AG04450 (cell line): Measurements from ENCODE around the gene IMPDH2. TPM values are rescaled to one million over a fixed set of nuclear protein-coding genes. Genes with fewer than 3 reads are reported as not detected.

Experiments
- CTCF ChIA-PET: fragments of 300-600, 350-600 bp; formaldehyde crosslinking; extraction: SDS; loops from one replicate; lab custom pipeline; 2022; ENCODE audit warnings: antibody characterized with exemption, inconsistent platforms; lab: Charles Lee
- POLR2A ChIA-PET: fragments of 350-600 bp; formaldehyde crosslinking; extraction: SDS; loops from one replicate; lab custom pipeline; 2021; ENCODE audit warnings: antibody characterized with exemption, inconsistent platforms; lab: Yijun Ruan, JAX
- DNase-seq: peaks from one replicate; pipeline ENCODE4 v3.0.0-alpha.2; 2011; ENCODE audit warnings: low read depth, low spot score
- H3K27ac ChIP-seq: one replicate; pipeline ENCODE4 v1.5.1; 2012; ENCODE audit warnings: low read depth, low read length, control low read depth
- H3K27me3 ChIP-seq: one replicate; pipeline ENCODE4 v1.6.0; 2012; ENCODE audit warnings: low read length; ENCODE audit not compliant: control insufficient read depth, insufficient read depth
- H3K4me3 ChIP-seq: 2 replicates; pipeline ENCODE4 v1.5.1; 2011; ENCODE audit warnings: mild to moderate bottlenecking, low read depth, low read length, control low read depth
- H3K9me3 ChIP-seq: 2 replicates; pipeline ENCODE4 v1.5.1; 2012; ENCODE audit warnings: low read length; ENCODE audit not compliant: control insufficient read depth, insufficient read depth
- polyA plus RNA-seq: library from polyadenylated mRNA; depleted of rRNA; stranded (reverse); fragments of >200 nt; gene quantifications from 2 replicates; pipeline ENCODE4 v1.2.3, GENCODE V29; 2011; rRNA removed
- small RNA-seq: library from RNA; depleted of rRNA; stranded (forward); fragments of <200 nt; gene quantifications from one replicate; pipeline ENCODE3, GENCODE V24; 2012; ENCODE audit warnings: low read depth; ENCODE audit not compliant: insufficient read length
- TF ChIP-seq, protein P1 (sequence below): IDR thresholded peaks from 2 replicates; pipeline ENCODE4 v1.5.1; 2011; ENCODE audit warnings: low read depth, low read length, control low read depth, inconsistent platforms

IMPDH2 gene
- polyA plus RNA-seq, 1 experiment, result 268 TPM

GRCh38 chr3:48979451-48979850, 49.7 kb downstream of the IMPDH2 start:
- DNase-seq, result no peak
- Histone ChIP-seq H3K4me3 (no peak overlapping the region), H3K27ac (no peak overlapping the region), H3K27me3 (no peaks in the 10 kb centered on the region), H3K9me3 (no peaks in the 10 kb centered on the region)
- POLR2A ChIA-PET, result interaction anchor here (0.5 kb wide), 1 partner anchor 356 kb away, joined by 3 read pairs; no protein-coding TSS in a partner anchor
- CTCF ChIA-PET, result no interaction called here
- TF ChIP-seq, protein P1, sequence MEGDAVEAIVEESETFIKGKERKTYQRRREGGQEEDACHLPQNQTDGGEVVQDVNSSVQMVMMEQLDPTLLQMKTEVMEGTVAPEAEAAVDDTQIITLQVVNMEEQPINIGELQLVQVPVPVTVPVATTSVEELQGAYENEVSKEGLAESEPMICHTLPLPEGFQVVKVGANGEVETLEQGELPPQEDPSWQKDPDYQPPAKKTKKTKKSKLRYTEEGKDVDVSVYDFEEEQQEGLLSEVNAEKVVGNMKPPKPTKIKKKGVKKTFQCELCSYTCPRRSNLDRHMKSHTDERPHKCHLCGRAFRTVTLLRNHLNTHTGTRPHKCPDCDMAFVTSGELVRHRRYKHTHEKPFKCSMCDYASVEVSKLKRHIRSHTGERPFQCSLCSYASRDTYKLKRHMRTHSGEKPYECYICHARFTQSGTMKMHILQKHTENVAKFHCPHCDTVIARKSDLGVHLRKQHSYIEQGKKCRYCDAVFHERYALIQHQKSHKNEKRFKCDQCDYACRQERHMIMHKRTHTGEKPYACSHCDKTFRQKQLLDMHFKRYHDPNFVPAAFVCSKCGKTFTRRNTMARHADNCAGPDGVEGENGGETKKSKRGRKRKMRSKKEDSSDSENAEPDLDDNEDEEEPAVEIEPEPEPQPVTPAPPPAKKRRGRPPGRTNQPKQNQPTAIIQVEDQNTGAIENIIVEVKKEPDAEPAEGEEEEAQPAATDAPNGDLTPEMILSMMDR, result no peak

Small RNAs within 50 kb of the gene (small RNA-seq; reads per million reads assigned to genes)
- gene MIR191, result 10,183 reads per million, percentile 99 among the genes with 10 or more reads in this experiment
- 3,827 reads per million, percentile 98 among the genes with 10 or more reads in this experiment for gene MIR425

Other genes with a start within 250 kb of the IMPDH2 start
- 19.6 and 20.7 TPM in 2 replicates for gene PRKAR2A, start 181.5 kb downstream of the IMPDH2 start, polyA plus RNA-seq
- gene SLC25A20, start 130.5 kb downstream of the IMPDH2 start, polyA plus RNA-seq, result 26.6 and 30.0 TPM in 2 replicates
- 77.2 and 77.5 TPM in 2 replicates for gene ARIH2, start 110.6 kb downstream of the IMPDH2 start, polyA plus RNA-seq
- gene P4HTM, start 39.2 kb downstream of the IMPDH2 start, polyA plus RNA-seq, result 18.2 and 22.5 TPM in 2 replicates
- gene WDR6, start 22.0 kb downstream of the IMPDH2 start, polyA plus RNA-seq, result 101 and 117 TPM in 2 replicates
- 42.4 and 55.6 TPM in 2 replicates for gene DALRD3, start 10.8 kb downstream of the IMPDH2 start, polyA plus RNA-seq
- gene NDUFAF3, start 7.3 kb downstream of the IMPDH2 start, polyA plus RNA-seq, result 47.0 and 69.2 TPM in 2 replicates
- gene QRICH1, start 64.7 kb upstream of the IMPDH2 start, polyA plus RNA-seq, result 68.6 and 69.7 TPM in 2 replicates
- gene QARS1, start 75.4 kb upstream of the IMPDH2 start, polyA plus RNA-seq, result 209 and 305 TPM in 2 replicates
- 33.3 and 37.7 TPM in 2 replicates for gene USP19, start 91.4 kb upstream of the IMPDH2 start, polyA plus RNA-seq
- 470 and 674 TPM in 2 replicates for gene LAMB2, start 103.7 kb upstream of the IMPDH2 start, polyA plus RNA-seq
- gene CCDC71, start 136.9 kb upstream of the IMPDH2 start, polyA plus RNA-seq, result 19.6 and 27.7 TPM in 2 replicates
- 20.7 and 21.2 TPM in 2 replicates for gene KLHDC8B, start 142.2 kb upstream of the IMPDH2 start, polyA plus RNA-seq
- gene C3orf62, start 247.8 kb upstream of the IMPDH2 start, polyA plus RNA-seq, result 2.3 TPM in 2 replicates